ENCODE measurements around the gene CHAD. TPM values are rescaled to one million over a fixed set of nuclear protein-coding genes. Genes with fewer than 3 reads are reported as not detected.

CHAD gene
- total and polyA plus RNA-seq, 2 of the 13 experiments (the other 11 are each of a cell fraction or from before 2014, with no cell fraction given) = 1.4 TPM; not detected in 1

GRCh38 chr17:50482516-50482915 lies 13.8 kb upstream of the CHAD start (continued):
- 0 out of 2 replicates have a peak, but pooled peaks have one; percentile 6 for TF ChIP-seq RERE (CRISPR knock-in tag; IDR thresholded peaks at IDR 0.05; ENCODE audit: low read depth)
- TF ChIP-seq MYC (CRISPR knock-in tag; IDR thresholded peaks at IDR 0.05; ENCODE audit: borderline replicate concordance) = peak; percentile 64; the same call in 1 of the 2 replicates
- no peak for TF ChIP-seq ISX (CRISPR knock-in tag; conservative IDR thresholded peaks at IDR 0.05)
- TF ChIP-seq HDAC6 (IDR thresholded peaks at IDR 0.05; ENCODE audit: low read depth, low read length) = no peak
- peak; percentile 81 for TF ChIP-seq ZNF629 (CRISPR knock-in tag; conservative IDR thresholded peaks at IDR 0.05)
- no peak for TF ChIP-seq ZXDC (CRISPR knock-in tag; IDR thresholded peaks at IDR 0.05)
- TF ChIP-seq GTF2F1 (IDR thresholded peaks at IDR 0.05; ENCODE audit: low read length) = no peak
- no peak for TF ChIP-seq ZNF75D (CRISPR knock-in tag; IDR thresholded peaks at IDR 0.05; ENCODE audit: borderline replicate concordance)
- TF ChIP-seq ZNF564 (CRISPR knock-in tag; IDR thresholded peaks at IDR 0.05) = no peak
- TF ChIP-seq ZZZ3 (CRISPR knock-in tag; IDR thresholded peaks at IDR 0.05; ENCODE audit: borderline replicate concordance) = no peak; the same call in 1 of the 2 replicates
- TF ChIP-seq TEAD3 (CRISPR knock-in tag; optimal IDR thresholded peaks at IDR 0.05; ENCODE audit: borderline replicate concordance) = peak; percentile 86
- TF ChIP-seq ONECUT2 (CRISPR knock-in tag; IDR thresholded peaks at IDR 0.05) = no peak
- no peak for TF ChIP-seq MXD1 (CRISPR knock-in tag; IDR thresholded peaks at IDR 0.05)
- no peak for TF ChIP-seq ZNF782 (CRISPR knock-in tag; IDR thresholded peaks at IDR 0.05; ENCODE audit: borderline replicate concordance)
- TF ChIP-seq ZNF230 (CRISPR knock-in tag; IDR thresholded peaks at IDR 0.05) = no peak
- no peak for TF ChIP-seq THAP7 (CRISPR knock-in tag; IDR thresholded peaks at IDR 0.05)
- TF ChIP-seq SIX1 (CRISPR knock-in tag; IDR thresholded peaks at IDR 0.05; ENCODE audit: borderline replicate concordance) = no peak
- peak; percentile 65; the same call in 1 of the 2 replicates for TF ChIP-seq HOXA5 (CRISPR knock-in tag; IDR thresholded peaks at IDR 0.05)
- TF ChIP-seq ZNF30 (CRISPR knock-in tag; IDR thresholded peaks at IDR 0.05) = no peak
- no peak for TF ChIP-seq ZNF558 (CRISPR knock-in tag; IDR thresholded peaks at IDR 0.05; ENCODE audit: borderline replicate concordance)
